Activated T-cell treated with anti-CD3 and anti-CD28 coated beads, Interleukin-2, amount 50 U/mL, for 72 hours (primary cell): Measurements from ENCODE around the gene MAGI1. TPM values are rescaled to one million over a fixed set of nuclear protein-coding genes. Genes with fewer than 3 reads are reported as not detected.

Experiments used
- ATAC-seq, 2 donors: fragments of 150-1000 bp; cut with Tn5 transposase; replicated peaks in 1 of 2; 2 replicates each; pipeline ENCODE4 v1.10.0; 2021; ENCODE audit warnings: moderate library complexity in 2 of 2, mild to moderate bottlenecking in 1 of 2
- DNase-seq, 2 donors: peaks; one replicate each; pipeline ENCODE4 v3.0.0; 2021 to 2022; ENCODE audit warnings: mixed read lengths in 1 of 2
- H3K27ac Mint-ChIP-seq: one replicate; pipeline ENCODE4 v1.8.0; 2022; ENCODE audit warnings: mild to moderate bottlenecking, moderate library complexity, mixed read lengths
- H3K27me3 Mint-ChIP-seq: one replicate; pipeline ENCODE4 v1.8.0; 2022; ENCODE audit warnings: low read depth, mixed read lengths
- H3K36me3 Mint-ChIP-seq, 2 donors: one replicate each; pipeline ENCODE4 v1.8.0; 2022; ENCODE audit warnings: mixed read lengths in 2 of 2, mild to moderate bottlenecking in 1 of 2; ENCODE audit not compliant: insufficient read depth in 2 of 2
- H3K4me1 Mint-ChIP-seq: one replicate; pipeline ENCODE4 v1.8.0; 2022; ENCODE audit warnings: low read depth, mixed read lengths
- H3K4me3 Mint-ChIP-seq, 2 donors: one replicate each; pipeline ENCODE4 v1.8.0; 2022; ENCODE audit warnings: mild to moderate bottlenecking in 2 of 2, mixed read lengths in 2 of 2, moderate library complexity in 2 of 2
- H3K9me3 Mint-ChIP-seq, 2 donors: one replicate each; pipeline ENCODE4 v1.8.0; 2022; ENCODE audit warnings: mixed read lengths in 2 of 2
- total RNA-seq, 2 donors: library from RNA; stranded (reverse); gene quantifications; one replicate each; pipeline ENCODE4 v1.2.3, GENCODE V29; 2022

Gene MAGI1
- total RNA-seq, 2 donors from 2014 or later: 0.41 to 0.67 TPM

GRCh38 chr3:65391068-65391467, 647.6 kb downstream of the MAGI1 start:
- no peak for ATAC-seq
- H3K9me3 Mint-ChIP-seq: peaks cover 3 to 4% of the 10 kb centered on the region in 2 donors

GRCh38 chr3:65385805-65386204, 652.9 kb downstream of the MAGI1 start:
- Mint-ChIP-seq H3K9me3 (peaks cover 0 to 2% of the 10 kb centered on the region in 2 donors), H3K4me3 (no peak overlapping the region), H3K27ac (no peak overlapping the region), H3K4me1 (no peaks in the 10 kb centered on the region), H3K27me3 (no peaks in the 10 kb centered on the region), H3K36me3 (no peaks in the 10 kb centered on the region)
- ATAC-seq: no peak
- DNase-seq: no peak

More at GRCh38 chr3:65391068-65391467, 647.6 kb downstream of the MAGI1 start:
- H3K36me3 Mint-ChIP-seq: no peaks in the 10 kb centered on the region
- no peak overlapping the region for H3K4me3 Mint-ChIP-seq
- no peaks in the 10 kb centered on the region for H3K4me1 Mint-ChIP-seq
- no peaks in the 10 kb centered on the region for H3K27me3 Mint-ChIP-seq
- no peak overlapping the region for H3K27ac Mint-ChIP-seq
- DNase-seq: no peak

DNA sequence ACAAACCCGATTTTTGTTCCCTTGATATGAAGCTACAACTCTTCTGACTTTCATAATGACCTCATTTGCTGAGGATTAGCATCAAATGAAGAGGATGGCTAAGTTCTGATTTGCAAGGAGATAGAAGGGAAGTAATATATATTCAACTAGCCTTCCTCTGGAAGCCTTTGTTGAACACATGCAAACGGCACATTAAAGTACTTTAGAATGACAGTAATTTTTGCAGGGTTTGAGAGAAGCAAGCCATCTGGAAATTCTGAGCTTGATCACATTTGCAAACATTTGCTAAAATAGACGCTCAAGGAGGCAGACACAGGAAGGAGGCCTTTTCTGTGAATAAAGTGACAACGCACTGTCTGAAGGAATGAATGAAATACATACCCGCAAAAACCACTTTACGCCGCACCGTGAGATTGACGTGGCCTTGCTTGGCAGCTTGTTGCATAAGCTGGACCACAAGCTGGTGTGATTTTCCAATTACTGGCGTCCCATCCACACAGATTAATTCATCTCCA, 657.2 kb downstream of the MAGI1 start:
- DNase-seq: no peak
- Mint-ChIP-seq H3K27me3 (no peaks in the 10 kb centered on the region), H3K4me1 (no peaks in the 10 kb centered on the region), H3K4me3 (no peak overlapping the region), H3K9me3 (peaks cover 0 to 5% of the 10 kb centered on the region in 2 donors), H3K27ac (no peak overlapping the region), H3K36me3 (peaks cover 0 to 2% of the 10 kb centered on the region in 2 donors)
- ATAC-seq: no peak

GRCh38 chr3:65379223-65379622, 659.5 kb downstream of the MAGI1 start:
- Mint-ChIP-seq H3K36me3 (peaks cover 0 to 2% of the 10 kb centered on the region in 2 donors), H3K4me3 (no peak overlapping the region), H3K27me3 (no peaks in the 10 kb centered on the region), H3K27ac (no peak overlapping the region), H3K4me1 (no peaks in the 10 kb centered on the region), H3K9me3 (peaks cover 1 to 5% of the 10 kb centered on the region in 2 donors)
- DNase-seq (no peak), ATAC-seq (no peak)

- Mint-ChIP-seq H3K36me3 (peaks cover 0 to 2% of the 10 kb centered on the region in 2 donors), H3K9me3 (peaks cover 1 to 5% of the 10 kb centered on the region in 2 donors), H3K27ac (no peak overlapping the region), H3K4me1 (no peaks in the 10 kb centered on the region), H3K4me3 (no peak overlapping the region), H3K27me3 (no peaks in the 10 kb centered on the region)
- ATAC-seq (no peak), DNase-seq (no peak)
These were observed 661.1 kb downstream of the MAGI1 start for GRCh38 chr3:65377637-65378036.

- Mint-ChIP-seq H3K9me3 (peaks cover 4 to 5% of the 10 kb centered on the region in 2 donors), H3K4me3 (no peak overlapping the region), H3K36me3 (peaks cover 0 to 2% of the 10 kb centered on the region in 2 donors), H3K4me1 (no peaks in the 10 kb centered on the region), H3K27me3 (no peaks in the 10 kb centered on the region), H3K27ac (no peak overlapping the region)
- no peak for DNase-seq
- no peak for ATAC-seq
These were observed 662.3 kb downstream of the MAGI1 start for GRCh38 chr3:65376426-65376825.

GRCh38 chr3:65371053-65371452, 667.7 kb downstream of the MAGI1 start:
- Mint-ChIP-seq H3K4me1 (no peaks in the 10 kb centered on the region), H3K9me3 (peaks cover 2 to 8% of the 10 kb centered on the region in 2 donors), H3K27me3 (no peaks in the 10 kb centered on the region), H3K27ac (no peak overlapping the region), H3K36me3 (peaks cover 0 to 4% of the 10 kb centered on the region in 2 donors), H3K4me3 (no peak overlapping the region)
- DNase-seq (no peak), ATAC-seq (no peak)

GRCh38 chr3:65368866-65369265, 669.9 kb downstream of the MAGI1 start:
- peaks cover 2 to 7% of the 10 kb centered on the region in 2 donors for H3K9me3 Mint-ChIP-seq
- DNase-seq: no peak

GRCh38 chr3:65362688-65363087, 676.0 kb downstream of the MAGI1 start:
- no peak overlapping the region for H3K27ac Mint-ChIP-seq
- H3K9me3 Mint-ChIP-seq: peaks cover 2 to 6% of the 10 kb centered on the region in 2 donors
- DNase-seq (no peak), ATAC-seq (no peak)
- peaks cover 6% of the 10 kb centered on the region for H3K27me3 Mint-ChIP-seq
- H3K36me3 Mint-ChIP-seq: no peaks in the 10 kb centered on the region
- no peak overlapping the region for H3K4me3 Mint-ChIP-seq
- no peaks in the 10 kb centered on the region for H3K4me1 Mint-ChIP-seq

More at GRCh38 chr3:65368866-65369265, 669.9 kb downstream of the MAGI1 start:
- H3K27me3 Mint-ChIP-seq: no peaks in the 10 kb centered on the region
- no peak overlapping the region for H3K4me3 Mint-ChIP-seq
- no peak for ATAC-seq
- no peaks in the 10 kb centered on the region for H3K4me1 Mint-ChIP-seq
- no peak overlapping the region for H3K27ac Mint-ChIP-seq
- peaks cover 0 to 4% of the 10 kb centered on the region in 2 donors for H3K36me3 Mint-ChIP-seq

GRCh38 chr3:65361448-65361847, 677.3 kb downstream of the MAGI1 start:
- Mint-ChIP-seq H3K9me3 (peaks cover 3 to 7% of the 10 kb centered on the region in 2 donors), H3K27ac (no peak overlapping the region), H3K4me3 (no peak overlapping the region), H3K27me3 (peaks cover 15% of the 10 kb centered on the region), H3K36me3 (peaks cover 1 to 2% of the 10 kb centered on the region in 2 donors), H3K4me1 (no peaks in the 10 kb centered on the region)
- no peak for ATAC-seq
- DNase-seq: no peak

DNA sequence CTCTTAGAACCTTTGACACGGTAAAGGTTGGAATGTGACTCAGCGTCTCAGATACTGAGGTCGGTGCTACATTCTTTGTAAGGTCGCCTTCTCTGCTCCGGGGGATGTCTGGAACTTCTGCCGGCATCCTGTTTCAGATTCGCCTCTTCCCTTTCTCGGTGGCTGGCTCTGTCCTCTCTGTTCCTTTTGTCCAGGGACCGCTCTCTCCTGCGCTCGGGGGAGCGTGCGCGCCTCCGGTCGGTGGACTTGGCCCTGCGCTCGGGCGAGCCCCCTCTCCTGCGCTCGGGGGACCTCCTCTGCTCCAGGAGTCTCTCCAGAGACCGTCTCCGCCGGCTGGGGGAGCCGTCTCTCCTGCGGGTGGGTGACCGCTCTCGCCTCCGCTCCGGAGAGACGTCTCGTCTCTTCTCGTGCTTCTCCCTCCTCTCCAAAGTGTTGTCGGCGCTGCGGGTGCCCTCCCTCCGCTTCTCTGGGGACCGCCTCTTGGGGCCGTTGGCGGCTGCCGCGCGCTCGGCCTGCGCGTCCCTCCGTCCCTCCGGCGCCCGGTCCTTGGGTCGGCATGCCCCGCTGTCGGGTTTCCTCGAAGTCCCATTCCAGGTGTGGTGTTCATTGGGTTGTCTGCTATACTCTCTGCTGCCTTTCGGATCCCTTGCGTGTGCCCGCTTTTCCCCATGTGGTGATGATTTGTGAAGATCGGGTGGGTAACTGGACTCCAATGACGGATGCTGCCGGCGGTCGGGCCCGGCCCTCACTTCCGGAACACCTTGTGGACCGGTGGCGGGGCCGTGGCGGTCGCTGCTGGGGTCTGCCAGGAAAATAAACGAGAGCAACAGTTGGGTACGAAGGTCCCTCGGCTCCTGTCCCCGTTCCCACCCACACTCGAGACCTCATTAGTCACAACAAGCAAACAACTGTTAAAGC, 682.1 kb downstream of the MAGI1 start:
- peak overlapping the region in 1 of 2 donors; percentile 12 for H3K4me3 Mint-ChIP-seq
- ATAC-seq (no peak), DNase-seq (no peak)
- H3K27ac Mint-ChIP-seq: no peak overlapping the region
- peaks cover 28% of the 10 kb centered on the region for H3K27me3 Mint-ChIP-seq
- H3K36me3 Mint-ChIP-seq: peaks cover 1 to 2% of the 10 kb centered on the region in 2 donors
- H3K9me3 Mint-ChIP-seq: peaks cover 1 to 9% of the 10 kb centered on the region in 2 donors
- H3K4me1 Mint-ChIP-seq: no peaks in the 10 kb centered on the region

- Mint-ChIP-seq H3K27me3 (peaks cover 28% of the 10 kb centered on the region), H3K9me3 (peaks cover 1 to 5% of the 10 kb centered on the region in 2 donors), H3K4me1 (no peaks in the 10 kb centered on the region), H3K36me3 (peaks cover 1 to 2% of the 10 kb centered on the region in 2 donors), H3K27ac (no peak overlapping the region), H3K4me3 (no peak overlapping the region)
- ATAC-seq: no peak
- no peak for DNase-seq
These were observed 683.8 kb downstream of the MAGI1 start for GRCh38 chr3:65354880-65355279.

GRCh38 chr3:65352951-65353350, 685.8 kb downstream of the MAGI1 start:
- Mint-ChIP-seq H3K9me3 (peaks cover 1 to 5% of the 10 kb centered on the region in 2 donors), H3K27ac (no peak overlapping the region), H3K27me3 (peaks cover 22% of the 10 kb centered on the region), H3K4me3 (no peak overlapping the region), H3K36me3 (peaks cover 1 to 2% of the 10 kb centered on the region in 2 donors), H3K4me1 (no peaks in the 10 kb centered on the region)
- DNase-seq: no peak
- no peak for ATAC-seq
